Heart left ventricle (tissue), 13 donors: ENCODE measurements around the gene NXPE4.

Source experiments
- POLR2A ChIP-seq, 2 donors: fragments of 450-650 bp; IDR thresholded peaks; one replicate each; pipeline ENCODE4 v1.6.1; 2017; ENCODE audit warnings: antibody characterized with exemption in 2 of 2, mild to moderate bottlenecking in 2 of 2, moderate library complexity in 2 of 2
- TF ChIP-seq, protein P1 (sequence below), 12 donors: fragments of 200-600 bp; sonication (generic) in 4 of 12; IDR thresholded peaks; one replicate each; pipeline versions ENCODE4 v1.5.0 to v1.8.0; 2018 to 2022; ENCODE audit warnings: antibody characterized with exemption in 12 of 12, mild to moderate bottlenecking in 5 of 12
- donor health status: ischemic (EF 13 %, LVEDD 7.1; RV severe dilation, severe dysfunction).
- donor health status: DM: no; HTN: yes; CAD: no.
- donor health status: DM: no; HTN: no; CAD: no.
- donor health status: ischemic (EF 25% LVEDD 6.9; RV normal size, moderate dysfunction).
- donor health status: ischemic (EF 25% LVEDD 5.7; RV mildly dilated, moderate dysfunction).
- donor health status: ischemic (EF 35%, LVEDD 5.7; RV mildly dilated, moderate dysfunction).
- donor health status: nonischemic (EF 11% LVEDD 7.7; RV severe dilation, severe dysfunction).
- donor health status: DM: yes; HTN: yes; CAD: no.
- donor health status: PGD.
- donor health status: ischemic (EF 29% LVEDD 5.4; RV normal size, mild dysfunction).
- donor health status: nonischemic (EF 23%, LVEDD 6.1; RV moderate dilation, normal function).

DNA sequence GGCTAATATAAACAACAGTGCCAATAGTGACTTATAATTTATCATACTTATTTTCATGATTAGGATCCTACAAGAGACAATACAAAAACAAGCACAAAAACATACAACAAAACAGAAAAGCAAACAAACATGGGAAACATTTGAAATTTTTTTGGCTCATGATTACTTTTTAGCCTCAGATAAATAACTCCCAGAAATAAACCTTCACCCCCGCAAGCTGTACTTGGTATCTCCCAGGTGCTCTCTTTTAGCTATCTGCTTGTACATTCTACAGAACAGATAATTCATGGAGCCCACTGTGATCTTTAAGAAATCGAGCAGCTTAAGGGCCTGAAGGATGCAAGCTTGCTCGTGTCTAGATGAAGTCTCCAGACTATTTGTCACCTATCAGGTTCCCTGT lies 883 bp downstream of the NXPE4 start:
- TF ChIP-seq, protein P1, sequence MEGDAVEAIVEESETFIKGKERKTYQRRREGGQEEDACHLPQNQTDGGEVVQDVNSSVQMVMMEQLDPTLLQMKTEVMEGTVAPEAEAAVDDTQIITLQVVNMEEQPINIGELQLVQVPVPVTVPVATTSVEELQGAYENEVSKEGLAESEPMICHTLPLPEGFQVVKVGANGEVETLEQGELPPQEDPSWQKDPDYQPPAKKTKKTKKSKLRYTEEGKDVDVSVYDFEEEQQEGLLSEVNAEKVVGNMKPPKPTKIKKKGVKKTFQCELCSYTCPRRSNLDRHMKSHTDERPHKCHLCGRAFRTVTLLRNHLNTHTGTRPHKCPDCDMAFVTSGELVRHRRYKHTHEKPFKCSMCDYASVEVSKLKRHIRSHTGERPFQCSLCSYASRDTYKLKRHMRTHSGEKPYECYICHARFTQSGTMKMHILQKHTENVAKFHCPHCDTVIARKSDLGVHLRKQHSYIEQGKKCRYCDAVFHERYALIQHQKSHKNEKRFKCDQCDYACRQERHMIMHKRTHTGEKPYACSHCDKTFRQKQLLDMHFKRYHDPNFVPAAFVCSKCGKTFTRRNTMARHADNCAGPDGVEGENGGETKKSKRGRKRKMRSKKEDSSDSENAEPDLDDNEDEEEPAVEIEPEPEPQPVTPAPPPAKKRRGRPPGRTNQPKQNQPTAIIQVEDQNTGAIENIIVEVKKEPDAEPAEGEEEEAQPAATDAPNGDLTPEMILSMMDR (IDR thresholded peaks at IDR 0.05) = no peak
- no peak for TF ChIP-seq POLR2A (IDR thresholded peaks at IDR 0.05)
